NOMO-1 treated with DMSO at 0.1 percent for 48 hours (cell line): ENCODE data around the gene USP17L28.
"Not testable (repeated sequence)": the region's sequence is repeated elsewhere in the genome, so short reads cannot be mapped to it uniquely, and the experiment has no call there.

ENCODE experiments used
- DNase-seq: peaks from one replicate; lab custom pipeline; 2025; ENCODE audit not compliant: unreplicated experiment; lab: John Stamatoyannopoulos, UW

Gene USP17L28, protein sequence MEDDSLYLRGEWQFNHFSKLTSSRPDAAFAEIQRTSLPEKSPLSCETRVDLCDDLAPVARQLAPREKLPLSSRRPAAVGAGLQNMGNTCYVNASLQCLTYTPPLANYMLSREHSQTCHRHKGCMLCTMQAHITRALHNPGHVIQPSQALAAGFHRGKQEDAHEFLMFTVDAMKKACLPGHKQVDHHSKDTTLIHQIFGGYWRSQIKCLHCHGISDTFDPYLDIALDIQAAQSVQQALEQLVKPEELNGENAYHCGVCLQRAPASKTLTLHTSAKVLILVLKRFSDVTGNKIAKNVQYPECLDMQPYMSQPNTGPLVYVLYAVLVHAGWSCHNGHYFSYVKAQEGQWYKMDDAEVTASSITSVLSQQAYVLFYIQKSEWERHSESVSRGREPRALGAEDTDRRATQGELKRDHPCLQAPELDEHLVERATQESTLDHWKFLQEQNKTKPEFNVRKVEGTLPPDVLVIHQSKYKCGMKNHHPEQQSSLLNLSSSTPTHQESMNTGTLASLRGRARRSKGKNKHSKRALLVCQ

DNA sequence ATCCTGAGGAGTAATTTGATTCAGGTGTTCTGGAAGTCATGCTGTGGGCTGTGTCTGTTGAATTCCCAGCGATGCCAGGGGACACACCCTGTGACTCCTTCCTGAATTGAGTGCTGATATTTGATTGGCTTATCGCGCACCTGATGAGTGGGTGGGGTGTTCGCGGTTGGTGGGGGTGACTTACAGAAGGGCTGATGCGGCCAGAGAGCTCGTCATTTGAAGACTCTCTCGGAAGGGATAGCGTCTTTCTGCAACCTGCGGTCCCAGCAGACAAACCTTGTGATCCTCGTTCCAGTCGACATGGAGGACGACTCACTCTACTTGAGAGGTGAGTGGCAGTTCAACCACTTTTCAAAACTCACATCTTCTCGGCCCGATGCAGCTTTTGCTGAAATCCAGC, at the start of gene USP17L28:
USP17L28 (plus strand) TSS at position 301 of the 400 bp plus-strand sequence; CDS start at position 301, 0 bp downstream.
- not testable (repeated sequence) for DNase-seq

DNA sequence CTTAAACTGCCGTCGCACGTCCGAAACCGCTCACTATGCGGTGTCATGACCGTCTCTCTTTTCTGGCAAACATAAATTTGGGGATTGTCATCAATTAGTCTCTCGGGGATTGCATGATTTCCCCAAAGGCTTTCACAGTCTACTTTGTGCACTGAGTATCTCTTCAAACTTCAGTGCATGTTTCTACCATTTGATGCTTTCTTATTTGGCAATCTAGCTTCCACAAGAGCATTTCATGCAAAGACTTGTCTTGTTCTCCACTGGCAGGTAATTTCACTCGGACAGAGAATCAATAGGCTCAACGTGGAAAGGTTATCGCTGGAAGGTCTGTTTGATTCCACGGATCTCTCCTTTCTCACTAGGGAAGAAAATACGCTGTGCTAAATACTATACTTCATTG, 24.5 kb upstream of the USP17L28 start:
- not testable (repeated sequence) for DNase-seq

DNA sequence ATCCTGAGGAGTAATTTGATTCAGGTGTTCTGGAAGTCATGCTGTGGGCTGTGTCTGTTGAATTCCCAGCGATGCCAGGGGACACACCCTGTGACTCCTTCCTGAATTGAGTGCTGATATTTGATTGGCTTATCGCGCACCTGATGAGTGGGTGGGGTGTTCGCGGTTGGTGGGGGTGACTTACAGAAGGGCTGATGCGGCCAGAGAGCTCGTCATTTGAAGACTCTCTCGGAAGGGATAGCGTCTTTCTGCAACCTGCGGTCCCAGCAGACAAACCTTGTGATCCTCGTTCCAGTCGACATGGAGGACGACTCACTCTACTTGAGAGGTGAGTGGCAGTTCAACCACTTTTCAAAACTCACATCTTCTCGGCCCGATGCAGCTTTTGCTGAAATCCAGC, 23.8 kb upstream of the USP17L28 start, which contains the start of gene USP17L24:
USP17L24 (plus strand) TSS at position 301 of the 400 bp plus-strand sequence; CDS start at position 301, 0 bp downstream.
- not testable (repeated sequence) for DNase-seq

DNA sequence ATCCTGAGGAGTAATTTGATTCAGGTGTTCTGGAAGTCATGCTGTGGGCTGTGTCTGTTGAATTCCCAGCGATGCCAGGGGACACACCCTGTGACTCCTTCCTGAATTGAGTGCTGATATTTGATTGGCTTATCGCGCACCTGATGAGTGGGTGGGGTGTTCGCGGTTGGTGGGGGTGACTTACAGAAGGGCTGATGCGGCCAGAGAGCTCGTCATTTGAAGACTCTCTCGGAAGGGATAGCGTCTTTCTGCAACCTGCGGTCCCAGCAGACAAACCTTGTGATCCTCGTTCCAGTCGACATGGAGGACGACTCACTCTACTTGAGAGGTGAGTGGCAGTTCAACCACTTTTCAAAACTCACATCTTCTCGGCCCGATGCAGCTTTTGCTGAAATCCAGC, 19.1 kb upstream of the USP17L28 start, which contains the start of gene USP17L25:
USP17L25 (plus strand) TSS at position 301 of the 400 bp plus-strand sequence; CDS start at position 301, 0 bp downstream.
- not testable (repeated sequence) for DNase-seq

DNA sequence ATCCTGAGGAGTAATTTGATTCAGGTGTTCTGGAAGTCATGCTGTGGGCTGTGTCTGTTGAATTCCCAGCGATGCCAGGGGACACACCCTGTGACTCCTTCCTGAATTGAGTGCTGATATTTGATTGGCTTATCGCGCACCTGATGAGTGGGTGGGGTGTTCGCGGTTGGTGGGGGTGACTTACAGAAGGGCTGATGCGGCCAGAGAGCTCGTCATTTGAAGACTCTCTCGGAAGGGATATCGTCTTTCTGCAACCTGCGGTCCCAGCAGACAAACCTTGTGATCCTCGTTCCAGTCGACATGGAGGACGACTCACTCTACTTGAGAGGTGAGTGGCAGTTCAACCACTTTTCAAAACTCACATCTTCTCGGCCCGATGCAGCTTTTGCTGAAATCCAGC, 14.3 kb upstream of the USP17L28 start, which contains the start of gene USP17L26:
USP17L26 (plus strand) TSS at position 301 of the 400 bp plus-strand sequence; CDS start at position 301, 0 bp downstream.
- not testable (repeated sequence) for DNase-seq

DNA sequence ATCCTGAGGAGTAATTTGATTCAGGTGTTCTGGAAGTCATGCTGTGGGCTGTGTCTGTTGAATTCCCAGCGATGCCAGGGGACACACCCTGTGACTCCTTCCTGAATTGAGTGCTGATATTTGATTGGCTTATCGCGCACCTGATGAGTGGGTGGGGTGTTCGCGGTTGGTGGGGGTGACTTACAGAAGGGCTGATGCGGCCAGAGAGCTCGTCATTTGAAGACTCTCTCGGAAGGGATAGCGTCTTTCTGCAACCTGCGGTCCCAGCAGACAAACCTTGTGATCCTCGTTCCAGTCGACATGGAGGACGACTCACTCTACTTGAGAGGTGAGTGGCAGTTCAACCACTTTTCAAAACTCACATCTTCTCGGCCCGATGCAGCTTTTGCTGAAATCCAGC, 9.6 kb upstream of the USP17L28 start, which contains the start of gene USP17L5:
USP17L5 (plus strand) TSS at position 301 of the 400 bp plus-strand sequence; CDS start at position 301, 0 bp downstream.
- DNase-seq = not testable (repeated sequence)

DNA sequence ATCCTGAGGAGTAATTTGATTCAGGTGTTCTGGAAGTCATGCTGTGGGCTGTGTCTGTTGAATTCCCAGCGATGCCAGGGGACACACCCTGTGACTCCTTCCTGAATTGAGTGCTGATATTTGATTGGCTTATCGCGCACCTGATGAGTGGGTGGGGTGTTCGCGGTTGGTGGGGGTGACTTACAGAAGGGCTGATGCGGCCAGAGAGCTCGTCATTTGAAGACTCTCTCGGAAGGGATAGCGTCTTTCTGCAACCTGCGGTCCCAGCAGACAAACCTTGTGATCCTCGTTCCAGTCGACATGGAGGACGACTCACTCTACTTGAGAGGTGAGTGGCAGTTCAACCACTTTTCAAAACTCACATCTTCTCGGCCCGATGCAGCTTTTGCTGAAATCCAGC, 4.8 kb upstream of the USP17L28 start, which contains the start of gene USP17L27:
USP17L27 (plus strand) TSS at position 301 of the 400 bp plus-strand sequence; CDS start at position 301, 0 bp downstream.
- DNase-seq = not testable (repeated sequence)

DNA sequence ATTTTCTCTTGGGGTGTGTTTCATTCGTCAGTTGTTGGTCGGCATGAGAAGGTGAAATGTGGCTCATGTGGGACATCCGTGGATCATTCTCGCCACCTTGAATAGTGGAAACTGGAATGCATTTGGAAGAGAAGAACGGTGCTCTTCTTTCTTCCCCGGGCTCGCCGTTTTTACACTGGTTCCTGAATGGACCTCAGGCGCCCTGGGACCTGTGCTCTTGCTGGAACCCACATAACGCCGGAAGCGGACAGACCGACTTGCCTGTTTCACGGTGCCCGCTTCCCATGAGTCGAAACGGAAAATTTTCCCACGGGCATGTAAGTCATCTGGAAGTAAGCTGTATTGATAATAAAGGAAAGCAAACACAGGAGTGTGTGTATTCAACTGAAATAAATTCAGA, 2.2 kb downstream of the USP17L28 start:
- DNase-seq = not testable (repeated sequence)

DNA sequence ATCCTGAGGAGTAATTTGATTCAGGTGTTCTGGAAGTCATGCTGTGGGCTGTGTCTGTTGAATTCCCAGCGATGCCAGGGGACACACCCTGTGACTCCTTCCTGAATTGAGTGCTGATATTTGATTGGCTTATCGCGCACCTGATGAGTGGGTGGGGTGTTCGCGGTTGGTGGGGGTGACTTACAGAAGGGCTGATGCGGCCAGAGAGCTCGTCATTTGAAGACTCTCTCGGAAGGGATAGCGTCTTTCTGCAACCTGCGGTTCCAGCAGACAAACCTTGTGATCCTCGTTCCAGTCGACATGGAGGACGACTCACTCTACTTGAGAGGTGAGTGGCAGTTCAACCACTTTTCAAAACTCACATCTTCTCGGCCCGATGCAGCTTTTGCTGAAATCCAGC, 4.6 kb downstream of the USP17L28 start, which contains the start of gene USP17L29:
USP17L29 (plus strand) TSS at position 301 of the 400 bp plus-strand sequence; CDS start at position 301, 0 bp downstream.
- DNase-seq = not testable (repeated sequence)

DNA sequence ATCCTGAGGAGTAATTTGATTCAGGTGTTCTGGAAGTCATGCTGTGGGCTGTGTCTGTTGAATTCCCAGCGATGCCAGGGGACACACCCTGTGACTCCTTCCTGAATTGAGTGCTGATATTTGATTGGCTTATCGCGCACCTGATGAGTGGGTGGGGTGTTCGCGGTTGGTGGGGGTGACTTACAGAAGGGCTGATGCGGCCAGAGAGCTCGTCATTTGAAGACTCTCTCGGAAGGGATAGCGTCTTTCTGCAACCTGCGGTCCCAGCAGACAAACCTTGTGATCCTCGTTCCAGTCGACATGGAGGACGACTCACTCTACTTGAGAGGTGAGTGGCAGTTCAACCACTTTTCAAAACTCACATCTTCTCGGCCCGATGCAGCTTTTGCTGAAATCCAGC, 14.1 kb downstream of the USP17L28 start, which contains the start of gene USP17L30:
USP17L30 (plus strand) TSS at position 301 of the 400 bp plus-strand sequence; CDS start at position 301, 0 bp downstream.
- not testable (repeated sequence) for DNase-seq

DNA sequence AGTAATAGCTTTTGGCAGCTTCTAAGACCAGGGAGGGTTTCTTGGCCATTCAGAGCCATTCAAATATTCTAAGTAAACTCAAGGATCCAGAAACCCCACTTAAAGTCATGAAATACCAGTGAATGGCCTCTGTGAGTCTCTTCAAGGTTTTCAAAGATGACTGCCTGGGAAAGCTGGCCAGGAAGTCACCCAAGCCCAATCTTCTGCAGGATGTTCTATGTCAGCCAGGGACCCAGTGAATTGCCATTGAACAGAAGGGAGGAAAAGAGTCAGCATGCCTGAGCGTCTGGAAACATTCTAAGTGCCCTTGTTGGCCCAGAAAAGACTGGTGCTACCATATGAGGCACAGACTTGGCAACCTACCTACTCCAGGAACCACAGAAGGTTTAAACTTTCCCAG, 31.2 kb downstream of the USP17L28 start:
- not testable (repeated sequence) for DNase-seq

DNA sequence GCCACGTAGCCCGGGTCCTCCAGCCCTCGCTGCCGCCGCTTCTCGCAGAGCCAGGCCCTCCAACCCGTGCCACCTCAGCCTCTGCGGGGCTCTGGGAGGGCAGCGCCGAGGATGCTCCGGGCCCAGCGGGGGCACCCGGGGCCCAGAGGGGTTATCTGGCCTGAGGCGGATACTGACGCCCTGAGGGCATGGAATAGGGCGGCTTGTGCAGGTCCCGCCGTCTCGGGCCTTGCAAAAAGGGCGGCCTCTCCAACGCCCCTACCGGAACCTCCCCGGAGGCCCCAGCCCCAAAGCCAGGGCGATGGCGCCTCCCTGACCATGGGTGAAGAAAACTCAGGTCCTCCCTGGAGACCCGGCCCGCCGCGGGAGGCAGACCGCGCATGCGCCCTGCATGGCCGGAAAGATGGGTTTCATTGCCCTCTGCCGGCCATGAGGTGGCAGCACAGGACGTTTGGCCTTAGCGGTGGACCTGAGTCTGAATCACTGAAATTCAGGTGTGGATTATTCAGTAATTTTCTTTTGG, 32.4 kb downstream of the USP17L28 start:
- DNase-seq = not testable (repeated sequence)

DNA sequence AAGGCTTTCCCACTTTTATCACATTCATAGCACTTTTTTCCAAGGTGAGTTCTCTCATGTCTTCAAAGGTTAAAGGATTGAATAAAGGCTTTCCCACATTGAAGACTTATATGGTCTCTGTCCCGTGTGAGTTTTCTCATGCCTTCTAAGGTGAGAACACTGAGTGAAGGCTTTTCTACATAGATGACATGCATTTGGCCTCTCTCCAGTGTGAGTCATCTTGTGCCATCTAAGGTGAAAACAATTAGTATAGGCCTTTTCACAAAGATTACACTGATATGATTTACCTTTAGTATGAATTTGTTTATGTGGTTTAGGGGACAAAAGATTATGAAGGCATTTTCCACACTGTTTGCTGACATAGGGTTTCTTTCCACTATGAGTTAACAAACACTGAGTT, 35.4 kb downstream of the USP17L28 start:
- DNase-seq = no peak

DNA sequence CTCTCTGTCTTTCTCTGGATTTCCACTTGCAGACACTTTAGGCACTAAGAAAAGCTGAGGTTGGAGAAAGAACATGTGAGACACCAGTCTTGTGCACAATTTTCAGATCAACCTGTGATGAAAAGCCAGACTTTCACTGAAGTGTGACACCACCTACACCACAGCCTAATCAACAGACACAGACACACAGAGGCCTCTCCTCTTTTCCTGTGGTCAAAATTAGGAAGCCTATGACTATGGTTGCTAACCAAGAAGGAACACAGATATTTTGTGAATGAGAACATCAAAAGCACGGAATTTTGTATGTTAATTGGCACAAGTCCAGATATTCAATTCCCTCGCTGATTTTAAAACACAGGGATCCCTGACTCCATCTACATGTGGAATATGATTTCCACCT, 40.3 kb downstream of the USP17L28 start:
- not testable (repeated sequence) for DNase-seq
